Fibroblast of lung (primary cell): ENCODE results near the gene ZNF507. TPM values are rescaled to one million over a fixed set of nuclear protein-coding genes. Genes with fewer than 3 reads are reported as not detected.

Source experiments
- DNase-seq, 2 donors: peaks; one replicate each; pipeline versions ENCODE4 v3.0.0 to v3.0.0-alpha.2; 2010; ENCODE audit warnings: low read depth in 2 of 2
- H2AFZ ChIP-seq: 2 replicates; pipeline ENCODE4 v1.5.1; 2012; ENCODE audit warnings: low read length, control low read depth, inconsistent platforms
- H3K27ac ChIP-seq: 2 replicates; pipeline ENCODE4 v1.5.1; 2011; ENCODE audit warnings: low read length, control low read depth; ENCODE audit not compliant: insufficient read depth
- H3K27me3 ChIP-seq: 2 replicates; pipeline ENCODE4 v1.5.1; 2011; ENCODE audit warnings: mild to moderate bottlenecking, low read length; ENCODE audit not compliant: control insufficient read depth, insufficient read depth
- H3K36me3 ChIP-seq: 2 replicates; pipeline ENCODE4 v1.5.1; 2011; ENCODE audit warnings: low read length; ENCODE audit not compliant: control insufficient read depth, insufficient read depth
- H3K4me1 ChIP-seq: 2 replicates; pipeline ENCODE4 v1.5.1; 2011; ENCODE audit warnings: low read length; ENCODE audit not compliant: control insufficient read depth, insufficient read depth; ENCODE audit errors: extremely low read depth
- H3K4me2 ChIP-seq: 2 replicates; pipeline ENCODE4 v1.5.1; 2011; ENCODE audit warnings: low read length, control low read depth; ENCODE audit not compliant: insufficient read depth; ENCODE audit errors: extremely low read depth
- H3K4me3 ChIP-seq, 4 experiments: fragments of 200-600 bp in 1 of 4; sonication (generic) in 1 of 4; replicated peaks in 1 of 4; 2 replicates each; pipeline ENCODE4 v1.5.1; 2011 to 2016; ENCODE audit warnings: low read length in 4 of 4, low read depth in 3 of 4, mild to moderate bottlenecking in 3 of 4, control low read depth in 2 of 4, inconsistent platforms in 1 of 4, mixed read lengths in 1 of 4; ENCODE audit not compliant: insufficient read depth in 1 of 4; ENCODE audit errors: control extremely low read depth in 1 of 4
- H3K79me2 ChIP-seq: 2 replicates; pipeline ENCODE4 v1.5.1; 2012; ENCODE audit warnings: mild to moderate bottlenecking, low read length, inconsistent platforms; ENCODE audit not compliant: control insufficient read depth, insufficient read depth
- H3K9ac ChIP-seq: 2 replicates; pipeline ENCODE4 v1.5.1; 2011; ENCODE audit warnings: mild to moderate bottlenecking, low read length, control low read depth; ENCODE audit not compliant: insufficient read depth
- H3K9me3 ChIP-seq: 2 replicates; pipeline ENCODE4 v1.5.1; 2012; ENCODE audit warnings: low read depth, low read length; ENCODE audit not compliant: control insufficient read depth, insufficient read depth
- H4K20me1 ChIP-seq: 2 replicates; pipeline ENCODE4 v1.5.1; 2011; ENCODE audit warnings: low read length; ENCODE audit not compliant: control insufficient read depth, insufficient read depth; ENCODE audit errors: extremely low read depth
- EZH2 ChIP-seq: IDR thresholded peaks from 2 replicates; pipeline ENCODE4 v1.5.1; 2012; ENCODE audit warnings: low read length, control low read depth, mild to moderate bottlenecking; ENCODE audit errors: missing control alignments
- polyA plus RNA-seq, 2 donors: library from polyadenylated mRNA; depleted of rRNA in 1 of 2; stranded (reverse) in 1 of 2; unstranded in 1 of 2; fragments of >200 nt; gene quantifications; 2 replicates each; pipeline ENCODE4 v1.2.1, GENCODE V29; 2011 to 2012; ENCODE audit warnings: missing spikeins in 1 of 2
- total RNA-seq: library from RNA; depleted of rRNA; stranded (reverse); fragments of >200 nt; gene quantifications from 2 replicates; pipeline ENCODE4 v1.2.1, GENCODE V29; 2014
- TF ChIP-seq, protein P1 (sequence below), 2 donors: IDR thresholded peaks in 1 of 2; conservative IDR thresholded peaks in 1 of 2; 1 replicate in 1 of 2; 2 replicates in 1 of 2; pipeline ENCODE4 v1.5.1; 2011 to 2012; ENCODE audit warnings: low read length in 2 of 2, control low read depth in 1 of 2, inconsistent platforms in 1 of 2, low read depth in 1 of 2, mild to moderate bottlenecking in 1 of 2

The ZNF507 gene
- total and polyA plus RNA-seq, 2 donors (not counting 1 experiment from before 2014, with no cell fraction given): 12.1 to 17.8 TPM

DNA sequence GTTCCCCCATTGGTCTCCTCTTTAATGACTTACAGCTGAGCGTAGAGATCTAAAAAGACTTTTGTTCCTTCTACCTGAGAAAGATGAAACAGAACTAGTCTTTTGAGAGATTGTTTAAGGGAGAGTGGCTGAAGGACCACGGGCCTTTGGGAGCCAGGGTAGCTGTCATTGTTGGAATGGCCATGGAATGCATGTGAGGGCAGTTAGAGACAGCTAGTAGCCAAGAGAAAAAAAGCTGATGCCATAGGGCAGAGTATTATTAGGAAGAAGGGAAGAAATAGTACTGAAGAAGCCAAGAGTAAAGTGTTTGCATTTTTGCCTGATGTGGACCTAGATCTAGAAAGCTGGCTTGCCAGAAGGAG is 5.6 kb downstream of the ZNF507 start:
- H4K20me1 ChIP-seq: peaks cover 1% of the 10 kb centered on the region
- no peak overlapping the region for H3K4me3 ChIP-seq
- H3K27me3 ChIP-seq: no peaks in the 10 kb centered on the region
- peaks cover 56% of the 10 kb centered on the region for H3K79me2 ChIP-seq
- no peak overlapping the region for H3K9ac ChIP-seq
- no peak for DNase-seq
- H2AFZ ChIP-seq: no peak overlapping the region
- TF ChIP-seq, protein P1, sequence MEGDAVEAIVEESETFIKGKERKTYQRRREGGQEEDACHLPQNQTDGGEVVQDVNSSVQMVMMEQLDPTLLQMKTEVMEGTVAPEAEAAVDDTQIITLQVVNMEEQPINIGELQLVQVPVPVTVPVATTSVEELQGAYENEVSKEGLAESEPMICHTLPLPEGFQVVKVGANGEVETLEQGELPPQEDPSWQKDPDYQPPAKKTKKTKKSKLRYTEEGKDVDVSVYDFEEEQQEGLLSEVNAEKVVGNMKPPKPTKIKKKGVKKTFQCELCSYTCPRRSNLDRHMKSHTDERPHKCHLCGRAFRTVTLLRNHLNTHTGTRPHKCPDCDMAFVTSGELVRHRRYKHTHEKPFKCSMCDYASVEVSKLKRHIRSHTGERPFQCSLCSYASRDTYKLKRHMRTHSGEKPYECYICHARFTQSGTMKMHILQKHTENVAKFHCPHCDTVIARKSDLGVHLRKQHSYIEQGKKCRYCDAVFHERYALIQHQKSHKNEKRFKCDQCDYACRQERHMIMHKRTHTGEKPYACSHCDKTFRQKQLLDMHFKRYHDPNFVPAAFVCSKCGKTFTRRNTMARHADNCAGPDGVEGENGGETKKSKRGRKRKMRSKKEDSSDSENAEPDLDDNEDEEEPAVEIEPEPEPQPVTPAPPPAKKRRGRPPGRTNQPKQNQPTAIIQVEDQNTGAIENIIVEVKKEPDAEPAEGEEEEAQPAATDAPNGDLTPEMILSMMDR (conservative IDR thresholded peaks at IDR 0.05 in 1 of 2, IDR thresholded peaks at IDR 0.05 in 1 of 2; ENCODE audit: low read depth in 1 of 2, low read length in 2 of 2): no peak
- peak overlapping the region; percentile 62 for H3K27ac ChIP-seq
- H3K4me2 ChIP-seq: peak overlapping the region; percentile 73
- H3K36me3 ChIP-seq: peaks cover 19% of the 10 kb centered on the region
- no peaks in the 10 kb centered on the region for H3K9me3 ChIP-seq
- peaks cover 26% of the 10 kb centered on the region for H3K4me1 ChIP-seq

DNA sequence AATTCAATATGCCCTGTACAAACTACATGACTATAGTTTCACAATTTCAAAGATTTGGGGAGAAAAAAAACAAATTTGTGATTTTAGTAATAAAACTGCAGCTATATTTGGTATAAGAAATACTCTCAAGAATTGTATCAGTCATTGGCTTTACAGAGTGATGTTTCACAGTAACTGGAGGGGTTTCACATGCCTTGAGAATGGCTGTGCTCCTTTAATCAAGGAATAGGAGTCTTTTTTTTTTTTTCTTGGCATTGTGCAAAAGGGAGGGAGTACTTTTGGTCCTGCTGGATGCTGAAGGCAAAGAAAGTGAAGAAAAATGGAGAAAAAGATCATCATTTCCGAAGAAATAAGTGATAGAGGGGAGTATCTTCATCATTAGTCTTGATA is 6.8 kb downstream of the ZNF507 start:
- H2AFZ ChIP-seq: no peak overlapping the region
- TF ChIP-seq, protein P1 (conservative IDR thresholded peaks at IDR 0.05 in 1 of 2, IDR thresholded peaks at IDR 0.05 in 1 of 2; ENCODE audit: low read depth in 1 of 2, low read length in 2 of 2): no peak
- TF ChIP-seq EZH2: no peak
- no peak overlapping the region for H3K4me3 ChIP-seq
- peaks cover 22% of the 10 kb centered on the region for H3K36me3 ChIP-seq
- H3K27me3 ChIP-seq: no peaks in the 10 kb centered on the region
- H3K4me1 ChIP-seq: peaks cover 25% of the 10 kb centered on the region
- DNase-seq: peak; percentile 12 to 28
- peaks cover 1% of the 10 kb centered on the region for H4K20me1 ChIP-seq
- peak overlapping the region; percentile 68 for H3K4me2 ChIP-seq
- H3K27ac ChIP-seq: no peak overlapping the region
- H3K9ac ChIP-seq: no peak overlapping the region
- H3K9me3 ChIP-seq: no peaks in the 10 kb centered on the region
- H3K79me2 ChIP-seq: peaks cover 44% of the 10 kb centered on the region

DNA sequence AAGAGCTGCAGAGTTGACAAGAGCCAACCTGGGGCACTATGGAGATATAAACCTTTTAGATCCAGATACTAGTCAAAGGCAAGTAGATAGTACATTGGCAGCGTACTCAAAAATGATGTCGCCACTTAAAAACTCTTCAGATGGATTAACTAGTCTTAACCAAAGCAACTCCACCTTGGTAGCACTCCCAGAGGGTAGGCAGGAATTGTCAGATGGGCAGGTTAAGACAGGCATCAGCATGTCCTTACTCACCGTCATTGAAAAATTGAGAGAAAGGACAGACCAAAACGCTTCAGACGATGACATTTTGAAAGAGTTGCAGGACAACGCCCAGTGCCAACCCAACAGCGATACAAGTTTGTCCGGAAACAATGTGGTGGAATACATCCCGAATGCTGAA is 8.9 kb downstream of the ZNF507 start:
- Histone ChIP-seq H3K4me3 (no peak overlapping the region), H2AFZ (no peak overlapping the region), H3K9ac (no peak overlapping the region), H3K4me2 (no peak overlapping the region), H3K36me3 (peaks cover 18% of the 10 kb centered on the region), H3K27ac (no peak overlapping the region), H3K9me3 (no peaks in the 10 kb centered on the region), H3K4me1 (peaks cover 17% of the 10 kb centered on the region), H4K20me1 (peaks cover 1% of the 10 kb centered on the region), H3K79me2 (peaks cover 27% of the 10 kb centered on the region), H3K27me3 (no peaks in the 10 kb centered on the region)
- no peak for TF ChIP-seq EZH2
- TF ChIP-seq, protein P1 (conservative IDR thresholded peaks at IDR 0.05 in 1 of 2, IDR thresholded peaks at IDR 0.05 in 1 of 2; ENCODE audit: low read depth in 1 of 2, low read length in 2 of 2): no peak
- no peak for DNase-seq
